ENCODE measurements around the gene WDR54.

DNA sequence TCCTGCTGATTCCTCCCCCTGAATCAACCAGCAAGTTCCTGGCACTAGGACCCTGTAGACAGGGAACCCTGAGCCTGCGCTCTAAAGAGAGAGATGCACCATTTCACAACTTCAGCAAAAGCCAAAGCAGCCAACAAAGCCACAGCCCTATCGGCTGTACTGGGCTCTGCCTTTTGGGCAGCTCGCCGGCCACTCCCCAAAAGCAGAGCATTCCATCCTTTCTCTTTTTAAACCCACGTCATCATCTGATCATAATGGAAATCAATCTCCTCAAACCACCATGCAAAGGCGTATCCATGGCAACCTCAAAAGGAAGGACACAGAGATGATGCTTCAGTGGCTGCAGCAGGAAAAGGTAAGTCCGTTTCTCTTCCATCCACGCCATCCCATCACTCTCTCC is 36.1 kb upstream of the WDR54 start:
- TF ChIP-seq, protein P1, sequence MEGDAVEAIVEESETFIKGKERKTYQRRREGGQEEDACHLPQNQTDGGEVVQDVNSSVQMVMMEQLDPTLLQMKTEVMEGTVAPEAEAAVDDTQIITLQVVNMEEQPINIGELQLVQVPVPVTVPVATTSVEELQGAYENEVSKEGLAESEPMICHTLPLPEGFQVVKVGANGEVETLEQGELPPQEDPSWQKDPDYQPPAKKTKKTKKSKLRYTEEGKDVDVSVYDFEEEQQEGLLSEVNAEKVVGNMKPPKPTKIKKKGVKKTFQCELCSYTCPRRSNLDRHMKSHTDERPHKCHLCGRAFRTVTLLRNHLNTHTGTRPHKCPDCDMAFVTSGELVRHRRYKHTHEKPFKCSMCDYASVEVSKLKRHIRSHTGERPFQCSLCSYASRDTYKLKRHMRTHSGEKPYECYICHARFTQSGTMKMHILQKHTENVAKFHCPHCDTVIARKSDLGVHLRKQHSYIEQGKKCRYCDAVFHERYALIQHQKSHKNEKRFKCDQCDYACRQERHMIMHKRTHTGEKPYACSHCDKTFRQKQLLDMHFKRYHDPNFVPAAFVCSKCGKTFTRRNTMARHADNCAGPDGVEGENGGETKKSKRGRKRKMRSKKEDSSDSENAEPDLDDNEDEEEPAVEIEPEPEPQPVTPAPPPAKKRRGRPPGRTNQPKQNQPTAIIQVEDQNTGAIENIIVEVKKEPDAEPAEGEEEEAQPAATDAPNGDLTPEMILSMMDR (IDR thresholded peaks at IDR 0.05): no peak
- no peak for TF ChIP-seq POLR2A (IDR thresholded peaks at IDR 0.05)

Data from heart left ventricle (tissue), 13 donors.